HG03442 (cell line): ENCODE results near the gene CELF2.

Experiments used
- ATAC-seq: cut with Tn5 transposase; IDR thresholded peaks from one replicate; pipeline ENCODE4 v1.9.1; 2021; ENCODE audit warnings: mild to moderate bottlenecking, moderate library complexity; ENCODE audit not compliant: unreplicated experiment

Gene CELF2

GRCh38 chr10:11242443-11243387, 225.0 kb downstream of the CELF2 start:
- ATAC-seq: peak; percentile 41

- no peak for ATAC-seq
These were observed 226.0 kb downstream of the CELF2 start for GRCh38 chr10:11243425-11244222.

- ATAC-seq: no peak
These were observed 227.4 kb downstream of the CELF2 start for GRCh38 chr10:11245095-11245479.

GRCh38 chr10:11245510-11245909, 227.8 kb downstream of the CELF2 start:
- peak; percentile 39 for ATAC-seq

GRCh38 chr10:11245981-11246590, 228.4 kb downstream of the CELF2 start:
- ATAC-seq: no peak

GRCh38 chr10:11246752-11247467, 229.2 kb downstream of the CELF2 start:
- ATAC-seq: peak; percentile 28

- no peak for ATAC-seq
These were observed 231.6 kb downstream of the CELF2 start for GRCh38 chr10:11249152-11249807.

GRCh38 chr10:11249808-11250195, 232.1 kb downstream of the CELF2 start:
- no peak for ATAC-seq

GRCh38 chr10:11250304-11250703, 232.6 kb downstream of the CELF2 start:
- ATAC-seq: no peak

GRCh38 chr10:11252887-11253286, 235.2 kb downstream of the CELF2 start:
- ATAC-seq: no peak

- ATAC-seq: no peak
These were observed 235.8 kb downstream of the CELF2 start for GRCh38 chr10:11253385-11254002.

- ATAC-seq: no peak
These were observed 237.5 kb downstream of the CELF2 start for GRCh38 chr10:11255156-11255555.

GRCh38 chr10:11255796-11256444, 238.2 kb downstream of the CELF2 start:
- no peak for ATAC-seq

GRCh38 chr10:11256896-11257295, 239.2 kb downstream of the CELF2 start:
- no peak for ATAC-seq

- ATAC-seq: no peak
These were observed 239.9 kb downstream of the CELF2 start for GRCh38 chr10:11257440-11258090.

GRCh38 chr10:11260170-11260569, 242.5 kb downstream of the CELF2 start:
- ATAC-seq: no peak

GRCh38 chr10:11261143-11261542, 243.5 kb downstream of the CELF2 start:
- ATAC-seq: no peak

GRCh38 chr10:11261687-11262493, 244.2 kb downstream of the CELF2 start:
- ATAC-seq: peak; percentile 39
